ENCODE results near the gene ZDHHC8.
"Not testable (repeated sequence)": the region's sequence is repeated elsewhere in the genome, so short reads cannot be mapped to it uniquely, and the experiment has no call there.

The ZDHHC8 gene

GRCh38 chr22:20145206-20145831 lies 13.7 kb downstream of the ZDHHC8 start:
- no peak for DNase-seq (ENCODE audit: low read depth)

- no peak for DNase-seq (ENCODE audit: low read depth)
Measured at GRCh38 chr22:20145832-20146223, 14.2 kb downstream of the ZDHHC8 start.

DNA sequence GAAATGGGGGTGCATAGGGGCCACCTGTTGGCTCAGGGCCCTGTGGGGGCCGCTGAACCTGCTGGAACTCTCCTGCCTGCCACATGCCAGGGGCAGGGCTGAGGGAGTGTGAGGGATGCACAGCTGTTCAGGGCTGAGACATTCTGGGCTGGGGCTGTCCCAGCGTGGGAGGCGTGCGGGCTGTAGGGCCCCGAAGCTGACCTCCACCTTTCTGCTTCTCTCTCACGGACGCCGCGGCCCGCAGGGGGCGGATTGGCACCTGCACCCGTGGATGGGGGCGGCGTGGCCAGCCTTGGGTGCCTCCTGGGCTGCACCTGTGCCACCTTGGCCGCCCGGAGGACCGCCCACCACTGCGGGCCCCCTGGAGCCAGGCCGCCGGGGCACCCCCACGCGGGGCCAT lies 15.2 kb downstream of the ZDHHC8 start:
- DNase-seq (ENCODE audit: low read depth): no peak

- no peak for DNase-seq (ENCODE audit: low read depth)
Measured at GRCh38 chr22:20147237-20147988, 15.8 kb downstream of the ZDHHC8 start.

DNA sequence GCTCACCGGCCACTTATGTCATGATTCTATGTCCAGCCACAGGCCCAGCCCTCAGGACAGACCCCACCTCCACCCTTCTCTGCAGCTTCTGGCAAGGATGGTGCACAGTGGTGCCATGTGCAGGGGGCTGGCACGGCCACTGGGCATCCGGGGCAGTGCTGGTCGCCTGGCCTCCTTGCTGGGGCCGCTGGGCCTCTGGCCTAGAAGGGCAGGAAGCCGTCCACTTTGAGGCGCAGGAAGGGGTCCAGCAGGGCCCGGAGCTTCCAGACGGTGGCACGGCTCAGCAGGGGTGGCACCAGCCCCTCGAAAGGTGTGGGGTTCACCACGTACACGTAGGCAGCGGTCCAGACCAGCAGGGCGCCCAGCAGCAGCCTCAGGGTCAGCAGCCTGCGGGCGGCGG lies 16.8 kb downstream of the ZDHHC8 start:
- DNase-seq (ENCODE audit: low read depth): no peak

- no peak for DNase-seq (ENCODE audit: low read depth)
Measured at GRCh38 chr22:20149257-20150250, 17.9 kb downstream of the ZDHHC8 start.

GRCh38 chr22:20150381-20151275 lies 19.0 kb downstream of the ZDHHC8 start, which contains the start of gene CCDC188:
TSS of gene CCDC188 (minus strand) at chr22:20151055. CDS start at chr22:20150986, 69 bp downstream.
- DNase-seq (ENCODE audit: low read depth): no peak

- no peak for DNase-seq (ENCODE audit: low read depth)
Measured at GRCh38 chr22:20151276-20151588, 19.6 kb downstream of the ZDHHC8 start.

DNA sequence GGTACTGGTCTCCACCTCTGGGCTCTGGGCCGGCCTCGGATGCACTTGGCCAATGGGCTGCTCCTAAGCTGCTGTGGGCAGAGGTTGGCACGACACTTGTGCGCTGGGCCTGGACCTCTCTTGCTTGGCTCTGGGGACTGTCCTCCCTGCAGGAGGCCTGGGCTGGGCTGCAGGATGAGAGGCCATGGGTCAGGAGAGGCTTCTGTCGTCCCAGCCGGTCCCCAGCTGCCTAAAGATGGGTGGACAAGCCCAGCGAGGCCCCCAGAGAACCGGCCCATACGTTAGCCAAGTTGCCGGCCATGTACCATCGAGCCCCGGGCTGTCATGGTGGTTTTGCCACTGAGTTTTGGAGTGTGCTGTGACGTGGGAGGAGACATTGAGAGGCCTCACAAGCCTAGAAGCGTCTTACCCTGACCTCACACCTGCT lies 20.9 kb downstream of the ZDHHC8 start:
- DNase-seq (ENCODE audit: low read depth): no peak

DNA sequence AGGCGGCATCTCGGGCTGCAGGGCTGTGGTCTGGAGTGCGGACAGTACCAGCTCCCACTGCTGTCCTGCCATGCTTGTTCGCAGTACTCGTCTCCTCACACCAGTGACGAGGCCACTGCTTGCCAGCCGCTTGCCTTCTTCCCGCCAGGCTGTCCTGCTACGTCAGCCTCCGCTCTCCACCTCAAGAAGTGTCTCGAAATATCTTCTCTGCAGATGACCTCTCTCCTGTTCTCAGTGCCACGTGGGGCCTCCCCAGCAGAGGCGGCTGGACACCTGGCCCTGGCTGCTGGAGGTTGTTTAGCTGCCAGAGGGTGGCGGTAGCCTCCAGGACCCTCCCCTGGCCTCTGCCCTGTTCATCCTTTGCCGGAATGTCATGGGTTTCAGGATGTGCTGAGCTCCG lies 22.3 kb downstream of the ZDHHC8 start:
- no peak for DNase-seq (ENCODE audit: low read depth)

- no peak for DNase-seq (ENCODE audit: low read depth)
Measured at GRCh38 chr22:20154602-20155187, 23.1 kb downstream of the ZDHHC8 start.

DNA sequence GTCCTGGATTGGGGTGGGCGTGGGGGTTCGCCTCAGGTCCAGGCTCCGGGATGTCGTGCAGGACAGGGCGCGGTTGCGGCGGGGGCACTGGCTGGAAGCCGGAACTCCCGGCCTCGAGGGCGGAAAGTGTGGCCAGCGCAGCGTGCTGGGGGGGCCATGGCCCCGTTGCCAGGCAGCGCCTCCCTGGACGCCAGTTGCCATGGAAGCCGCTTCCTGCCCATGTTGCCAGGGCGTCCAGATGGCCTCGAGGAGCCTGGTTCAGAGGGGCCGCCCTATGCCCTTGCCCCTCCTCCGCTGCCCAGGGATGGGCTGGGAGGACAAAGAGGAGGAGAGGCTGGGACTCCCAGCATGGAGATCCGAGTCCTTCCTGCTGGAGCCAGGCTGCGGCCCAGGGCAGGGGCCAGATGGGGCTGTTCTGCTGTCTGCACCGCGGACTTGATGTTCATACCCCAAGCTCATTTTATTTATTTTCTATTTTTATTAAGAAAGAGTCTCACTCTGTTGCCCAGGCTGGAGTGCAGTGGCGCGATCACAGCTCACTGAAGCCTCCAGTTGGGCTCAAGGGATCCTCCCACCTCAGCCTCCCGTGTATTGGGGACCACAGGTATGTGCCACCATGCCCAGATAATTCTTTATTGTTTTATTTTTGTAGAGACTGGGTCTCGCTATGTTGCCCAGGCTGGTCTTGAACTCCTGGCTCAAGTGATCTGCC lies 23.9 kb downstream of the ZDHHC8 start:
- DNase-seq (ENCODE audit: low read depth): no peak

GRCh38 chr22:20156042-20156389 lies 24.4 kb downstream of the ZDHHC8 start:
- no peak for DNase-seq (ENCODE audit: low read depth)

- DNase-seq (ENCODE audit: low read depth): peak; percentile 77
Measured at GRCh38 chr22:20156611-20157429, 25.2 kb downstream of the ZDHHC8 start.

DNA sequence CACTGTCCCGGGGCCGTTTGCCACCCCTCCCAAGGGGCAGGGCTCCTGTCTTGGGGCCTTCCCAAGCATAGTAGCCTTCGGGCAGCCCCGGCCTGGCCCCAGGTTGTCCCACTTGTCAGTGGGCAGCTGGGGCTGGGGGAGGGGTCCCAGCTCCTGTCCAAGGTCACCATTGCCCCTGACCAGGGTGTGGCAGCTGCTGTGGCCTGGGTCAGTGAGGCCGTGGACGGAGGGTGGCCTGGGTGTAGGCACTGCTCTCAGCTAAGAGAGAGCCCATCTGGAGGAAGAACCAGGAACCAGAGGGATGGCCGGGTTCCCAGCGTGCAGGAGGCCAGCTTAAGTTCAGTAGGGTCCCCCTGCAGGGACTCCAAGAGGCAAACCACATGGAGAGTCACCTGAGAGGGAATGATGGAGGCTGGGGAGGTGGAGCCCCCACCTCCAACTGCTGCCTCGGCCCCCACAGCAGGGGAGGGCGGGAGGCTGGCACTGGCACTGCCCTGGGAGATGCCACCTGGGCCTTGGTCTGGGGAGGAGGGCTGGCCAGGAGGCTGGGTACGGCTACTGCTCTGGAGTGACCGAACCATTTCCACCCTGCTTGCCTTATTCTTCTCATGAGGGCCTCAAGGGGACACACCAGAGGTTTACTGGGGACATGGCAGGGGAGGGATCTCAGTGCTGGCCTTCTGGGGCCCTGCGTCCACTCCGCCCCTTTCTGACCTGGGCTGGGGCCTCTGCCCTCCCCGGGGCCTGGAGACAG lies 26.0 kb downstream of the ZDHHC8 start:
- DNase-seq (ENCODE audit: low read depth): no peak

- no peak for DNase-seq (ENCODE audit: low read depth)
Measured at GRCh38 chr22:20158391-20159036, 26.9 kb downstream of the ZDHHC8 start.

DNA sequence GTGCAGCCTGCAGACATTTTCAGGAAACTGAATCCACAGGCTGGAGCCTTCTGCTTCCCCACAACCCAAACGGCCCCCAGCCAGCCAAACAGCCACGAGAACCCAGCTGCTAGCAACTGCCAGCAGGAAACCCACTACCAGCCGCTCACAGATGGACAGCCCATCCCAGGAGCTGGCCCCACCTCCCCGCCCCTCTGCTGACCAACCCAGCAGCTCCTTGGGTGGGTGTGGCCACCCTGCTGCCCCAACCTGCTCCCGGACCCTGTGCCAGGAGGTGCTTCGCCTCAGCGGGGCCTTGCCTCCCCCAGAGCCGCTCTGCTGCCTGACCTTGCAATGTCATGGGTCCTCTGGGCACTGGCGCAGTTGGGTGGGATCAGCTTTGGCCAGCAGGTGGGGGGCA lies 27.5 kb downstream of the ZDHHC8 start:
- no peak for DNase-seq (ENCODE audit: low read depth)

DNA sequence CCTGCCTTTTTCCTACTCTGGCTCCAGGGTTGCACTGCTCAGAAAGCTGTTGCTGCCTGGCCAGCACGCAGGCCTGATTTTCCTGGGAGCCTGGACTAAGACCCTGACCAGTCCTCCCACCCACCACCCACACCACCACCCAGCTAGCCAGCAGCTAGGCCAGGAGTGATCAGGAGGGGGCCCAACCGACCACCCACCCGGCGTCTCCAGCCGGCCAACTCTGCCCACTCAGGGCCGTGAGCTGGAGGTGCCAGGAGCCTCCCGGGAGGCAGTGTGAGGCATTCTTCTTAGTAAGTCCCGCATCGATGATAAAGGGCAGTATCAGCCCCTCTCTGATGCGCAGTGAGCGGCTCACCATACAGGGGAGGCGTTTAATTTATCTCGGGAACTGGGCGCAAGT lies 27.9 kb downstream of the ZDHHC8 start:
- not testable (repeated sequence) for DNase-seq (ENCODE audit: low read depth)
